T1000 (cell line): Measurements from ENCODE around the gene PIK3AP1.
"Not testable (repeated sequence)": the region's sequence is repeated elsewhere in the genome, so short reads cannot be mapped to it uniquely, and the experiment has no call there.

Experiments
- DNase-seq: peaks from one replicate; lab custom pipeline; 2025; ENCODE audit warnings: mixed read lengths; lab: John Stamatoyannopoulos, UW

PIK3AP1 gene

GRCh38 chr10:96720422-96721206, at the start of gene PIK3AP1:
Gene PIK3AP1 (minus strand): TSS chr10:96720514. CDS start chr10:96720394, 120 bp downstream.
- DNase-seq = no peak

- no peak for DNase-seq
These were observed 47.8 kb upstream of the PIK3AP1 start for GRCh38 chr10:96768136-96768535.

- no peak for DNase-seq
These were observed 47.3 kb upstream of the PIK3AP1 start for GRCh38 chr10:96767611-96768010.

GRCh38 chr10:96765406-96766240, 45.3 kb upstream of the PIK3AP1 start:
- DNase-seq = no peak

- DNase-seq = no peak
These were observed 44.2 kb upstream of the PIK3AP1 start for GRCh38 chr10:96764425-96765060.

GRCh38 chr10:96758423-96758822, 38.1 kb upstream of the PIK3AP1 start:
- no peak for DNase-seq

GRCh38 chr10:96756111-96756903, 36.0 kb upstream of the PIK3AP1 start:
- no peak for DNase-seq

- DNase-seq = no peak
These were observed 33.6 kb upstream of the PIK3AP1 start for GRCh38 chr10:96753956-96754355.

GRCh38 chr10:96752375-96752774, 32.1 kb upstream of the PIK3AP1 start:
- no peak for DNase-seq

GRCh38 chr10:96750316-96750715, 30.0 kb upstream of the PIK3AP1 start:
- DNase-seq = not testable (repeated sequence)

- DNase-seq = no peak
These were observed 27.6 kb upstream of the PIK3AP1 start for GRCh38 chr10:96747734-96748550.

- DNase-seq = no peak
These were observed 26.2 kb upstream of the PIK3AP1 start for GRCh38 chr10:96746503-96746902.

GRCh38 chr10:96745950-96746349, 25.6 kb upstream of the PIK3AP1 start:
- no peak for DNase-seq

- no peak for DNase-seq
These were observed 23.8 kb upstream of the PIK3AP1 start for GRCh38 chr10:96743988-96744585.

GRCh38 chr10:96741557-96741956, 21.2 kb upstream of the PIK3AP1 start:
- not testable (repeated sequence) for DNase-seq

GRCh38 chr10:96740579-96741281, 20.4 kb upstream of the PIK3AP1 start:
- DNase-seq = no peak

- DNase-seq = no peak
These were observed 19.8 kb upstream of the PIK3AP1 start for GRCh38 chr10:96740141-96740540.

- not testable (repeated sequence) for DNase-seq
These were observed 17.1 kb upstream of the PIK3AP1 start for GRCh38 chr10:96737307-96737902.

- DNase-seq = no peak
These were observed 4.3 kb upstream of the PIK3AP1 start for GRCh38 chr10:96724621-96725020.
